Fibroblast of pulmonary artery (primary cell): ENCODE data around the gene B4GALT1.
"Not testable (repeated sequence)": the region's sequence is repeated elsewhere in the genome, so short reads cannot be mapped to it uniquely, and the experiment has no call there.

Experiments used
- DNase-seq: peaks from one replicate; pipeline ENCODE4 v3.0.0-alpha.2; 2010; ENCODE audit warnings: low read depth
- H3K4me3 ChIP-seq: replicated peaks from 2 replicates; pipeline ENCODE4 v1.5.1; 2011; ENCODE audit warnings: low read depth, mild to moderate bottlenecking, control low read depth, low read length, moderate library complexity
- CTCF ChIP-seq: IDR thresholded peaks from 2 replicates; pipeline ENCODE4 v1.5.1; 2011; ENCODE audit warnings: mild to moderate bottlenecking, control low read depth, low read length, inconsistent platforms; ENCODE audit errors: missing control alignments

Gene B4GALT1

GRCh38 chr9:33161011-33161588, 6.0 kb downstream of the B4GALT1 start:
- no peak for TF ChIP-seq CTCF
- DNase-seq = peak; percentile 94
- peak overlapping the region; percentile 27 for H3K4me3 ChIP-seq

GRCh38 chr9:33160446-33160845, 6.7 kb downstream of the B4GALT1 start:
- H3K4me3 ChIP-seq, DNase-seq: not testable (repeated sequence)

- DNase-seq = peak; percentile 93
- no peak for TF ChIP-seq CTCF
- peak overlapping the region; percentile 9 for H3K4me3 ChIP-seq
These were observed 7.4 kb downstream of the B4GALT1 start for GRCh38 chr9:33159777-33160127.

GRCh38 chr9:33158843-33159776, 8.0 kb downstream of the B4GALT1 start:
- H3K4me3 ChIP-seq = peak overlapping the region; percentile 8
- no peak for TF ChIP-seq CTCF
- peak; percentile 80 for DNase-seq

GRCh38 chr9:33157960-33158842, 8.9 kb downstream of the B4GALT1 start:
- no peak for TF ChIP-seq CTCF
- no peak overlapping the region for H3K4me3 ChIP-seq
- DNase-seq = no peak

GRCh38 chr9:33155393-33155792, 11.7 kb downstream of the B4GALT1 start:
- H3K4me3 ChIP-seq = no peak overlapping the region
- TF ChIP-seq CTCF = no peak
- DNase-seq = no peak

GRCh38 chr9:33154371-33154770, 12.8 kb downstream of the B4GALT1 start:
- no peak overlapping the region for H3K4me3 ChIP-seq
- no peak for DNase-seq
- TF ChIP-seq CTCF = no peak
